ENCODE data around the gene FNTB. TPM values are rescaled to one million over a fixed set of nuclear protein-coding genes. Genes with fewer than 3 reads are reported as not detected.
"Not testable (repeated sequence)": the region's sequence is repeated elsewhere in the genome, so short reads cannot be mapped to it uniquely, and the experiment has no call there.

Gene FNTB
- total and polyA plus RNA-seq, 8 donors = 4.6 to 9.5 (median 6.7) TPM

DNA sequence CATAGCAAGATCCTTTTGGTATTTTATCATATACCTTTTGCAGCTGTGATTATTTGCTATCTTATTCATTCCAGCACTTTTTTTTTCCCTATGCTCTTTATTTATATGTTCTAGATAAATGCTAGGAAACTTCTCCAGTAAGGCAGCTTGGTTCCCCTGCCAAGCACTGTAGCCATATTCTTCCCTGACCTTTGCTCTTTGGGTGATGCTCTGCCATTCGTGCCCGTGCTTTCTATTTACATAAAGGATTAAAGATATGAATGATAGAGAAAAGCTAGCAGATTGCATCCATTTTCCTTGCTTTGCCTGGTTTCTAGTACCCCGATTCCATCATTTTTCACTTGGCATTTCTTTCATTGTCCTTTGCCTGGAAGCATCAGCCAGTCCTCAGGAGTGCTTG lies 42.2 kb downstream of the FNTB start:
- Histone ChIP-seq H3K36me3 (peaks cover 0 to 5% (median 5%) of the 10 kb centered on the region in 3 donors), H3K27me3 (no peaks in the 10 kb centered on the region), H3K27ac (no peak overlapping the region), H3K9me3 (no peaks in the 10 kb centered on the region), H3K4me3 (no peak overlapping the region), H3K4me1 (no peaks in the 10 kb centered on the region)
- FAIRE-seq = no peak
- no peak for ATAC-seq
- 53% methylated on average over 3 of the region's 3 CpGs for WGBS, 2 donors
- no peak for DNase-seq
- intact Hi-C loops (cut with DNase I) = no loop called here
- no peak for TF ChIP-seq CTCF (IDR thresholded peaks at IDR 0.05)

GRCh38 chr14:65031321-65031720 lies 44.6 kb downstream of the FNTB start:
- WGBS, 2 donors = 95% methylated on average over 10 of the region's 10 CpGs
- intact Hi-C loops (cut with DNase I); H3K27ac ChIP-seq; H3K4me1 ChIP-seq; FAIRE-seq; H3K9me3 ChIP-seq; ATAC-seq; H3K4me3 ChIP-seq; H3K36me3 ChIP-seq; H3K27me3 ChIP-seq; DNase-seq: not testable (repeated sequence)

GRCh38 chr14:65032319-65032718 lies 45.6 kb downstream of the FNTB start:
- no peaks in the 10 kb centered on the region for H3K27me3 ChIP-seq
- H3K9me3 ChIP-seq = no peaks in the 10 kb centered on the region
- peaks cover 0 to 5% (median 5%) of the 10 kb centered on the region in 3 donors for H3K36me3 ChIP-seq
- TF ChIP-seq CTCF (IDR thresholded peaks at IDR 0.05) = no peak
- FAIRE-seq (no peak), DNase-seq (peak in 2 of 6 donors; percentile 13 to 21), ATAC-seq (peak; percentile 23 to 77 (median 50))
- WGBS, 2 donors = 75 to 76% methylated on average over 11 of the region's 11 CpGs
- intact Hi-C loops (cut with DNase I) = no loop called here
- no peak overlapping the region for H3K27ac ChIP-seq
- H3K4me1 ChIP-seq = no peaks in the 10 kb centered on the region
- H3K4me3 ChIP-seq = no peak overlapping the region

GRCh38 chr14:65033181-65033580 lies 46.5 kb downstream of the FNTB start:
- FAIRE-seq (no peak), ATAC-seq (no peak)
- 94 to 95% methylated on average over 3 of the region's 3 CpGs for WGBS, 2 donors

GRCh38 chr14:65034021-65034420 lies 47.3 kb downstream of the FNTB start:
- H3K4me3 ChIP-seq = no peak overlapping the region
- DNase-seq = no peak
- WGBS, 2 donors = 88 to 92% methylated on average over 4 of the region's 4 CpGs
- FAIRE-seq = no peak
- TF ChIP-seq CTCF (IDR thresholded peaks at IDR 0.05) = no peak
- H3K27me3 ChIP-seq = no peaks in the 10 kb centered on the region
- no peak for ATAC-seq
- no peak overlapping the region for H3K27ac ChIP-seq
- no peaks in the 10 kb centered on the region for H3K4me1 ChIP-seq
- intact Hi-C loops (cut with DNase I) = no loop called here
- H3K9me3 ChIP-seq = no peaks in the 10 kb centered on the region
- H3K36me3 ChIP-seq = peaks cover 0 to 5% (median 0%) of the 10 kb centered on the region in 3 donors

More at GRCh38 chr14:65033181-65033580, 46.5 kb downstream of the FNTB start:
- TF ChIP-seq CTCF (IDR thresholded peaks at IDR 0.05) = no peak
- Histone ChIP-seq H3K4me1 (no peaks in the 10 kb centered on the region), H3K27me3 (no peaks in the 10 kb centered on the region), H3K36me3 (peaks cover 0 to 5% (median 0%) of the 10 kb centered on the region in 3 donors), H3K27ac (no peak overlapping the region), H3K4me3 (no peak overlapping the region), H3K9me3 (no peaks in the 10 kb centered on the region)
- DNase-seq = no peak
- intact Hi-C loops (cut with DNase I) = no loop called here

All from pancreas (tissue), 10 donors.